GM19395 (cell line): ENCODE measurements around the gene C2CD5.
"Not testable (repeated sequence)": the region's sequence is repeated elsewhere in the genome, so short reads cannot be mapped to it uniquely, and the experiment has no call there.

ENCODE experiments used
- ATAC-seq: cut with Tn5 transposase; IDR thresholded peaks from one replicate; pipeline ENCODE4 v1.9.1; 2021; ENCODE audit warnings: mild to moderate bottlenecking, moderate library complexity; ENCODE audit not compliant: unreplicated experiment

Gene C2CD5

DNA sequence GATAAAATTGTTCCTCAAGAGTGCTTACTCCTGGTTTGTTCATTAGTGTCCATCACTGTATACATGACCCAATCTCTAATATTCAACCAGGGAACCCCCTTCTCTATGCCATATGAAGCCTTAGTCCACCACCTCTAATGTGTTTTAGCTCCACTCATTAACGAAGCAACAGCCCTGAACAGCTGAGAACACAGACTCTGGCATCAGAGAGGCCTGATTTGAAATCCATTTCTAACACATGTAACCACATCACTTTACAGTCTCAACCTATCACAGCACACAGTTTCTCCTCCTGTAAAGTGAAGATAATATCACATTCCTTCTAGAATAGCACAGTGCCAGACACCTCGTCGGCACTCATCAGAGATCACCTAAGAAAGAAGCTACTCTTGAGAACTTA is 64.3 kb downstream of the C2CD5 start:
- ATAC-seq, result no peak

DNA sequence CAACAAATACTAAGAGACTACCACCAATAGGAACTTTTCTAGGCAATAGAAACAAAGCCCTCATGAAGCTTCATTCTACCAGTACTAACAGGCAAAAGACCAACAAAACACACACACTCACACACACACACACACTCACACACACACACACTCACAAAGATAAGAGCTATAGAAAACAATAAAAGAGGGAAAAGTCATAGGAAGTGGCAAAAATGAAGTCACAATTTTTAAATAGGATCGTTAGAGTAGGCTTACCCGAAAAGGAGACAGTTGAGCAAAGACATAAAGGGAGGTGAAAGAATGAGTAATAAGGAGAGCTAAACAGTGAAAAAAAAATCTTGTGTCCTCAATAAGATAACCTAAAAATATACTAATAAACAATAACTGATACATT is 66.5 kb downstream of the C2CD5 start:
- peak; percentile 51 for ATAC-seq

DNA sequence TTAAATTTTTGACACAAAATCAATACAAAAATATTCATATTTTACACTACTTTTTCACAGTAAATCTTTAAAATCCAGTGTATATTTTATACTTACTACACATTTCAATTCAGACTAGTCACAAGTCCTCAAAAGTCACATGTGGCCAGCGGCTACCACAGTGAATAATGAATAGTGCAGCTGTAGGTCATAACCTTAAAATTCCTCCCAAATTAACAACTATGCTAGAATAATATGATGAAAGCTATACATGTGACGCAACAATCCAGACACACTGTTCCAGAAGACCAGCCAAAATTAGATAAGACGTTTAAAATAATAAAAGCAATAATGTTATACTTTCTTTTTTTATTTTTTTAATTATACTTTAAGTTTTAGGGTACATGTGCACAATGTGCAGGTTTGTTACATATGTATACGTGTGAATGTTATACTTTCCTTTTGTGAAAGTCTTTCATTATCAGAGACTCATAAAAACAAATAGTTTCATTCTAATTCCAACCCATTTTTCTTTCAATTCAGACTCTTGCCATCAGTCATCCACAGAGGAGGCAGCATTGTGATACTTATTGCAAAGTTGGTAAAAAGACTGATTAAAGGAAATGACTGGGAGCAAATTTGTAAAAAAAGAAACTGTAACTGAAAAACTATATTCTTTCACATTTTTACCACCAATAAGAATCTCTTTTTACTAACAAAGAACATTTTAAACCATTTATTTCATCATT is 67.0 kb downstream of the C2CD5 start:
- ATAC-seq, result no peak

DNA sequence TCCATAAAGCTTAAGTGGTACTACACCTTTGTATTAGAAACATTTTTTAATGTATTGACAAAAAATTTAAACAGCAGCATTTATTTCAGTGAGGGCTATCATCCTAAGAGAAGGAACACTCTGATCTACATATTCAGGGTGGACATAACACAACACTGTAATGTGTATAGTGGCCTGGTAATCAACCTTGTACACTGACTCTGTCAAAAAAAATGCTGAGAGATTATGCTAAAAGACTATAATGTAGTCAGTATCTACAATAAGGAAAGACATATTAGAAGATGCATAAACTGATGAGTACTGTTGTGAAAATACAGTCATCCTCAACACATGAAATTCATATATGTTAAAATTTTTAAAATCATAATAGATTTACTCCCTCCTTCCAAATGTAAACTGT is 68.2 kb downstream of the C2CD5 start:
- ATAC-seq, result no peak

DNA sequence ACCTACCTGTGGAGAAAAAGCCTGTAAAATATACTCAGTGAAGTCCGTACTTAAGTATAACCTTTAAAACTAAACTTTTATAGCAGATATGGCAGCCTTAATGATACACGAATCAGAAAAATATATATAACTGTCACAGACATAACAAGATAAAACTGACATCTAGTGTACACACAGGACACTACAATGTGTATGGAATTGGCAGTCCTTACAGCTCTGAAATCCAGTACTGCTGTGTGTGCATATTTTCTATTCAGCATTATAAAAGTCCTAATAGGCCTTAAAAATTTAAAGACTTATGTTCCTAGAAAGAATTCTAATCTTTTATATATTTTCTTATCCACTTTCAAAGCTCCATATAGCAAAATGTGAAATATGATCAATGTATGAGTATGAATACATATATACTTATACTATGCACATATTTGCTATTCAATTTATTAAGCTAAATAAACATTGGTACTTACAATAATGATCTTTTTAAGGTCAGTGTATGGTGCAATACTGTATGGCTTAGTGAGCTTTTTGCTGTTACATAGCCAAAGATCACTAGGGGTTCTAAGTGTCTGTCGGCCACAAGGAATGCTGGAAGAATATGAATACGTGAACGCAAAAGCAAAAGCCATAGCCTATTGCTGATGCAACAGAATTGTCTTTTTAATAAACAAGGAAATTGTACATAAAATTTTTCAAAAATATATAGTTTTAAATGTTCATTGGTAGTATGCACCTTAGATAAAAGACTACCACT is 69.2 kb downstream of the C2CD5 start:
- ATAC-seq, result no peak

DNA sequence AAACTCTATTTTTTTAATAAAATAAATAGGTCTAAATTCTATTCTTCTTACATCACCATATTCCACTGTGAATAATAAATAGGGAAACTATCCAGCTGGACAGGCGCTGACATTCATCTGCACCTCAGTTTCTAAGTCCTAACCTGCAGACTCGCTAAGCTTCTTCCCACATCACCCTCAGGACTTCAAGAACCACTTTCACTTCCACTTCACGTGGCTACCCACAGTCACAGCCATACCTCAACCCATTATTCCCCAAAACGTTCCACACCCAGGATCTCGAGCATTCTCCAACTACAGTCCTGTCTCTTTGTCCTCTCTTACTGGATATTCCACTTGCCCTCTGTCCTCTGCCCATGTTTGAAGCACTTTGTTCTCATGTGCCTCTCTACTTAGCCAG is 71.1 kb downstream of the C2CD5 start:
- ATAC-seq, result peak; percentile 63

GRCh38 chr12:22467190-22467589 is 77.2 kb downstream of the C2CD5 start:
- ATAC-seq, result no peak

DNA sequence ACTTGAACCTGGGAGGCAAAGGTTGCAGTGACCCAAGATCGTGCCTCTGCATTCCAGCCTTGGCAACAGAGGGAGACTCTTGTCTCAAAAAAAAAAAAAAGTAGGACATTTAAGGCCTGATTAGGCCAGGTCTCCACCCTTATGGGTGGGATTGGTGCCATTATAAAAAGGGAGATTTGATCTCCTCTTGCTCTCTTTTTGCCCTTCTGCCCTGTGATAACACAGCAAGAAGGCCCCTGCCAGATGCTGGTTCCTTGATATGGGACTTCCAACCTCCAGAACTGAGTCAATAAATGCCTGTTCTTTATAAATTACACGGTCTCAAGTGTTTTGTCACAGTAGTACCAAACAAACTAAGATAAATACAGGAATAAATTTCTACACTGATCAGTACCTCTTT is 81.0 kb downstream of the C2CD5 start:
- no peak for ATAC-seq

DNA sequence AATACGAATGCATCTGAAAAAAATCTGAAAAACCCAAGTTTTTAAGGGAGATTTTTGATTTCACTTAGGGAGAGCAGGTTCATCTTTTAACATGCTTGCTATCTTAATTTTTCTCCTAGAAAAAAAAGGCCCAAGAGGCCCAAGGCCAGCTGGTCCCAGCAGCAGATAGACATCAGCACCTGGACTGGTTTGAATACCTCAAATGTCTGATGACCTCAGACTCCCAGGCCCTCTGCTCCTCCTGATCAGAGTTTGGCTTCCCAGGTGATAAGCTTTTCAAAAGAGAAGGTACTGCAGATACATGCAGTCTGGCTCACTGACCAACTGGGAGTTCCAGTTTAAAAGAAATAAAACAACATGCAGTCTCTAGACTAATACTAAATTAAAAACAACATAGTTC is 82.6 kb downstream of the C2CD5 start:
- no peak for ATAC-seq

DNA sequence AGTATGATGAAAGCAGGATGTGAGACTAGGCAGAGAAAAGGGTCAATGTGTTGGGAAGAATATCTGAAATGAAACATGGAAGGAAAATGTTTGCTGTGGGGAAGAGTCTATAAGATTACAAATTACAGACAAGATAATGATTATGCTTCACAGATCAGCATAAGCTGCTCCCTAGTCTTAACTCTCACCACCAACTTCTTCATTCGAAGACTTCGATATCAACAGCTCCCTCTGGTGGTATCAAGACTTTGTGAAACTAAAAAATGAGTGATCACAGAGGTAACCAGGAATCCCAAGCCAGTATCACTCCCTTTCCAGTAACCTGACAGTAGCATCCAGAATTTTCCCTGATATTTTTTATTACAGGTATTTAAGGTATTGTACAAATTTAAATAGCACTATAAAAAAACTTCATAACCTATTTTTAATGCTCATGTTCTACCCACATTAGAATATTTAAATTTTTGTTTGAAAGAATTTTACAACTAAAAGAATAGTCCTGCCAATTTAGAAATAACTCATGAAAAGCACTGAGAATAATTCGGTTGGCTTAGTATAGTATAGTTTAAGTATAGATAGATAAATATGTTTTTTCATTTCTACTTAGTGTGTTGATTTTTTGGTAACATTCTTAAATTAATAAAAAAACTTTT is 84.4 kb downstream of the C2CD5 start:
- no peak for ATAC-seq

DNA sequence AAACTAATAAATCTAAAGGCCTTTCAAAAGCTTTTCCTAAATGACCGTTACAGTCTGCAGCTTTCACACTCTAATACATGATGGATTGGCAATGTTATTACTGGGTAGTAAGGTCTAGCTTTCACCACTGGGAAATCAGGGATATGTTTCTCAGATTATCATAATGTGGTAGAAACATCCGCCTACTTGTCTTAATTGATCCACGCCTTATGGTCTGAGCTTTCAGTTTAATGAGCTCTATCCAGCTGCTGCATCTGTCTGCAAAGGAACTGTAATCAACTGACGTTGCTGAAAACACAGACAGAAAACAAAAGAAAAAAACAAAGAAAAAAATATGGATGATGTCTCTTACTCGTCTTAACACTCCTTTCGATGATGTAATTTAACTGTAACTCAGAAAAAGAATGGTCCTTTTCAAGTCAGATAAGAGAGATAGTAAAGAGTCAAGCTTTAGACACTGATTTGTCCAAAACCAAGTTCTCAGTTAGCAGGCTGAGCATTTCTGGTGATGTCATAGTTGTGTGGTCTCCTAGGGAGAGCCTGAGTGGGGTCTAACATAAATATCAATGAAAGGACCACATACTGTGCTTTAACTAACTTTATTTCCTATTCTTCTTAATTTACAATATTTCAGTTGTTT is 85.9 kb downstream of the C2CD5 start:
- ATAC-seq, result no peak

- no peak for ATAC-seq
These were observed 87.3 kb downstream of the C2CD5 start for GRCh38 chr12:22457085-22457484.

DNA sequence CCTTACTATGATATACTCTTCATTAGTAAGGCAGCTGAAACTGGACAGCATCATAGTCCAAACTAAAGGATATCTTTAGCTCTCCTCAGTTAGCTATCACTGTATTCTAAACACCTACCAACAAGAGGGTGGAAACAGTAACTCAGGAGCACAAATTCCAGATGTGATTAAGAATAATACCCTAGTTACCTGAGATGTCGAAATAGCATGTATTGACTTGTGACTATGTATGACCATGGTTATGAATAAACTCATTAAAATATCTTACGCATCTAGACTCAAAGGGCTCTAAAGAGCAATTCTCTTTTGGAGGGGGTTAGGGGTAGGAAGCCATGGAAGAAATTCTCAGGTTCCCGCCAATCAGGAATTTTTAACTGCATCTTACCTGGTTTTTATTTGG is 90.8 kb downstream of the C2CD5 start:
- no peak for ATAC-seq

GRCh38 chr12:22447223-22447622 is 97.1 kb downstream of the C2CD5 start:
- no peak for ATAC-seq

DNA sequence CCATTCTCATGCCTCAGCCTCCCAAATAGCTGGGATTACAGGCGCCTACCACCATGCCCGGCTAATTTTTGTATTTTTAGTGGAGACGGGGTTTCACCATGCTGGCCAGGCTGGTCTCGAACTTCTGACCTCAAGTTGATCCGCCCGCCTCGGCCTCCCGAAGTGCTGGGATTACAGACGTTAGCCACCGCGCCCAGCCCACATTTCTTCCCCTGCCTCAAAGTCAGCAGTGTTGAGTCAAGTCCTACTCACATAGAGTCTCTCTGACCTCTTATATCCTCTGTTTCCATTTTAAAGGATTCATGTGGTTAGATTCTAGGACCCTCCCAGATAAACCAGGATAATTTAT is 100.1 kb downstream of the C2CD5 start:
- not testable (repeated sequence) for ATAC-seq

DNA sequence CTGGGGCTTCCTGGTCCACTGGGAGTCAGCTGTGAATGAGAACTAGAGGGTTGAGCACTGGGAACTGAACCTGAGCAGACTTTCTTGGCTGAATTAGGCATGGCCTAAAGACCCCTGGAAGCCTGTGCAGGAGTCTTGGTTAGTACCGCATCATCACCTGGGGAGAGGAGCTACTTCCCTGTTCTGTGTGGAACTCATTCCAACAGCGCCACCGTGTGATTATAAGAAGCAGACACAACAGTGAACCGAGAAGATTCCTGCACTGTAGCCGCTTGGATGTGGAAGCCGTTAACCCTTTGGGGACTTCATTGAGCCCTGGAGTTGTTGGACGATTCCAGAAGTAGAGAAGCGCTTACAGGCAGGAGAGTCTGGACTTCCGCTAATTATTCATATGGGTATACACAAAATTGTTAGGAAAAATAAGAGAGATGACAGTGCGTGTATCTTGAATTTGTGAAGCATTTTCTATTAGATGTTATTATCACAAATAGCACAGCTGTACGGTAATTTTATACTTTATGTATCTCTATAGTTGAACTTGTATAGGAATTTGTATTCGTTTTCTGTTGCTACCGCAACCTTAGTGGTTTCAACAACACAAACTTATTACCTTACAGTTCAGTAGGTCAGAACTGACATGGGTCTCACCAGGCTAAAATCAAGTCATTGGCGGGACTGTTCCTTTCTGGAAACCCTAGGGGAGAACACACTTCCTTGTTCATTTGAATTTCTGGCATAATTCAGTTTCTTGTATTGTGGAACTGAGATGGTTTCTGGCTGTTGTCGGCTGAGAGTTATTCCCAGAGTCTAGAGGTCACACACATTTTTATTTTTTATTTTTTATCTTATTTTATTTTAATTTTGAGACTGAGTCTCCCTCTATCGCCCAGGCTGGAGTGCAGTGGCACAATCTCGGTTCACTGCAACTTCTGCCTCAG is 100.7 kb downstream of the C2CD5 start:
- ATAC-seq, result peak; percentile 100

DNA sequence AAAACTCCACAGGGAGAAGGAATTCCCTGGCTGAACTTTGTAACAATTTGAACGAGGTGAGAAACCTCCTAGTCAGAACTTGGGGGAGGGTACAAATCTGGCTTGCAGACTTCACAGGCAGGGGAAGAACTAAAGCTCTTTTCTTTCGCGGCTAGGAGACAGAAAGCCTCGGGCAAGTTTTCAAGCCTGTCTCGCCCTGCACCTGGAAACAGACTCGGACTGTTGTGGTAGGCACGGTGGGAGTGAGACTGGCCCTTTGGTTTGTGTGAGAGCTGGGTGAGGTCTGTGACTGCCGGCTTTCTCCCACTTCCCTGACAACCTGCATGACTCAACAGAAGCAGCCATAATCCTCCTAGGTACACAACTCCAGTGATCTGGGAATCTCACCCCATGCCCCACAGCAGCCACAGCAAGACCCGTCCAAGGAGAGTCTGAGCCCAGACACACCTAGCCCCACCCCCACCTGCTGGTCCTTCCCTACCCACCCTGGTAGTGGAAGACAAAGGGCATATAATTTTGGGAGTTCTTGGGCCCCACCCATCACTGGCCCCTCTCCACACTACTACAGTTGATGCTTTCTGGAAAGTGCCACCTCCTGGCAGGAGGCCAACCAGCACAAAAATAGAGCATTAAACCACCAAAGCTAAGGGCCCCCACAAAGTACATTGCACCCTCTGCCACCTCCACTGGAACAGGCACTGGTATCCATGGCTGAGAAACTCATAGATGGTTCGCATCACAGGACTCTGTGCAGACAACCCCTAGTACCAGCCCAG is 107.1 kb downstream of the C2CD5 start:
- ATAC-seq, result no peak

GRCh38 chr12:22435583-22435982 is 108.8 kb downstream of the C2CD5 start:
- no peak for ATAC-seq

GRCh38 chr12:22431693-22432251 is 112.6 kb downstream of the C2CD5 start:
- no peak for ATAC-seq

- no peak for ATAC-seq
These were observed 127.5 kb downstream of the C2CD5 start for GRCh38 chr12:22416801-22417200.
